ENCODE data around the gene HIBCH.

Gene HIBCH

GRCh38 chr2:190217616-190218015, 102.0 kb downstream of the HIBCH start:
- Histone ChIP-seq H3K4me2 (ENCODE audit: low read length) (no peak overlapping the region), H3K9ac (ENCODE audit: low read depth, low read length) (no peak overlapping the region), H3K4me3 (ENCODE audit: low read length) (no peak overlapping the region), H3K36me3 (ENCODE audit: insufficient read depth, low read length) (no peaks in the 10 kb centered on the region), H3K27me3 (ENCODE audit: control insufficient read depth, insufficient read depth, low read length) (no peaks in the 10 kb centered on the region), H3K9me3 (replicated peaks; ENCODE audit: low read length) (no peaks in the 10 kb centered on the region), H3K4me1 (ENCODE audit: control insufficient read depth, insufficient read depth, low read length) (peaks cover 10% of the 10 kb centered on the region)

GRCh38 chr2:190216829-190217228, 102.8 kb downstream of the HIBCH start:
- H3K9ac ChIP-seq (ENCODE audit: low read depth, low read length) = no peak overlapping the region
- H3K4me1 ChIP-seq (ENCODE audit: control insufficient read depth, insufficient read depth, low read length) = peaks cover 10% of the 10 kb centered on the region
- no peaks in the 10 kb centered on the region for H3K27me3 ChIP-seq (ENCODE audit: control insufficient read depth, insufficient read depth, low read length)
- H3K4me3 ChIP-seq (ENCODE audit: low read length) = no peak overlapping the region
- H3K4me2 ChIP-seq (ENCODE audit: low read length) = no peak overlapping the region
- no peaks in the 10 kb centered on the region for H3K36me3 ChIP-seq (ENCODE audit: insufficient read depth, low read length)
- H3K9me3 ChIP-seq (replicated peaks; ENCODE audit: low read length) = no peaks in the 10 kb centered on the region

- Histone ChIP-seq H3K27me3 (ENCODE audit: control insufficient read depth, insufficient read depth, low read length) (no peaks in the 10 kb centered on the region), H3K36me3 (ENCODE audit: insufficient read depth, low read length) (peaks cover 3% of the 10 kb centered on the region), H3K4me3 (ENCODE audit: low read length) (no peak overlapping the region), H3K9ac (ENCODE audit: low read depth, low read length) (no peak overlapping the region), H3K9me3 (replicated peaks; ENCODE audit: low read length) (no peaks in the 10 kb centered on the region), H3K4me1 (ENCODE audit: control insufficient read depth, insufficient read depth, low read length) (peaks cover 10% of the 10 kb centered on the region), H3K4me2 (ENCODE audit: low read length) (no peak overlapping the region)
Measured at GRCh38 chr2:190215620-190216019, 104.0 kb downstream of the HIBCH start.

- H3K9ac ChIP-seq (ENCODE audit: low read depth, low read length) = no peak overlapping the region
- peaks cover 3% of the 10 kb centered on the region for H3K36me3 ChIP-seq (ENCODE audit: insufficient read depth, low read length)
- H3K9me3 ChIP-seq (replicated peaks; ENCODE audit: low read length) = no peaks in the 10 kb centered on the region
- no peak overlapping the region for H3K4me2 ChIP-seq (ENCODE audit: low read length)
- H3K27me3 ChIP-seq (ENCODE audit: control insufficient read depth, insufficient read depth, low read length) = no peaks in the 10 kb centered on the region
- H3K4me3 ChIP-seq (ENCODE audit: low read length) = no peak overlapping the region
- peaks cover 10% of the 10 kb centered on the region for H3K4me1 ChIP-seq (ENCODE audit: control insufficient read depth, insufficient read depth, low read length)
Measured at GRCh38 chr2:190214426-190215194, 105.0 kb downstream of the HIBCH start.

GRCh38 chr2:190213441-190214335, 105.9 kb downstream of the HIBCH start:
- no peak overlapping the region for H3K4me2 ChIP-seq (ENCODE audit: low read length)
- peaks cover 3% of the 10 kb centered on the region for H3K36me3 ChIP-seq (ENCODE audit: insufficient read depth, low read length)
- H3K4me3 ChIP-seq (ENCODE audit: low read length) = no peak overlapping the region
- no peaks in the 10 kb centered on the region for H3K27me3 ChIP-seq (ENCODE audit: control insufficient read depth, insufficient read depth, low read length)
- H3K4me1 ChIP-seq (ENCODE audit: control insufficient read depth, insufficient read depth, low read length) = peaks cover 10% of the 10 kb centered on the region
- no peaks in the 10 kb centered on the region for H3K9me3 ChIP-seq (replicated peaks; ENCODE audit: low read length)
- no peak overlapping the region for H3K9ac ChIP-seq (ENCODE audit: low read depth, low read length)

GRCh38 chr2:190210471-190210870, 109.2 kb downstream of the HIBCH start:
- Histone ChIP-seq H3K9me3 (replicated peaks; ENCODE audit: low read length) (no peaks in the 10 kb centered on the region), H3K36me3 (ENCODE audit: insufficient read depth, low read length) (peaks cover 3% of the 10 kb centered on the region), H3K4me1 (ENCODE audit: control insufficient read depth, insufficient read depth, low read length) (peaks cover 10% of the 10 kb centered on the region), H3K4me2 (ENCODE audit: low read length) (no peak overlapping the region), H3K9ac (ENCODE audit: low read depth, low read length) (no peak overlapping the region), H3K27me3 (ENCODE audit: control insufficient read depth, insufficient read depth, low read length) (no peaks in the 10 kb centered on the region), H3K4me3 (ENCODE audit: low read length) (no peak overlapping the region)

- no peaks in the 10 kb centered on the region for H3K9me3 ChIP-seq (replicated peaks; ENCODE audit: low read length)
- H3K4me1 ChIP-seq (ENCODE audit: control insufficient read depth, insufficient read depth, low read length) = peaks cover 7% of the 10 kb centered on the region
- no peak overlapping the region for H3K4me2 ChIP-seq (ENCODE audit: low read length)
Measured at GRCh38 chr2:190209559-190209958, 110.1 kb downstream of the HIBCH start.

GRCh38 chr2:190207930-190208329, 111.7 kb downstream of the HIBCH start:
- Histone ChIP-seq H3K4me3 (ENCODE audit: low read length) (no peak overlapping the region), H3K4me2 (ENCODE audit: low read length) (no peak overlapping the region), H3K27me3 (ENCODE audit: control insufficient read depth, insufficient read depth, low read length) (no peaks in the 10 kb centered on the region), H3K9me3 (replicated peaks; ENCODE audit: low read length) (no peaks in the 10 kb centered on the region), H3K36me3 (ENCODE audit: insufficient read depth, low read length) (peaks cover 9% of the 10 kb centered on the region), H3K9ac (ENCODE audit: low read depth, low read length) (no peak overlapping the region), H3K4me1 (ENCODE audit: control insufficient read depth, insufficient read depth, low read length) (no peaks in the 10 kb centered on the region)

More at GRCh38 chr2:190209559-190209958, 110.1 kb downstream of the HIBCH start:
- H3K36me3 ChIP-seq (ENCODE audit: insufficient read depth, low read length) = peaks cover 3% of the 10 kb centered on the region
- no peak overlapping the region for H3K4me3 ChIP-seq (ENCODE audit: low read length)
- H3K27me3 ChIP-seq (ENCODE audit: control insufficient read depth, insufficient read depth, low read length) = no peaks in the 10 kb centered on the region
- no peak overlapping the region for H3K9ac ChIP-seq (ENCODE audit: low read depth, low read length)

GRCh38 chr2:190205657-190206056, 114.0 kb downstream of the HIBCH start:
- H3K4me1 ChIP-seq (ENCODE audit: control insufficient read depth, insufficient read depth, low read length) = no peaks in the 10 kb centered on the region
- H3K36me3 ChIP-seq (ENCODE audit: insufficient read depth, low read length) = peaks cover 9% of the 10 kb centered on the region
- H3K4me3 ChIP-seq (ENCODE audit: low read length) = no peak overlapping the region
- H3K4me2 ChIP-seq (ENCODE audit: low read length) = peak overlapping the region; percentile 33
- no peaks in the 10 kb centered on the region for H3K27me3 ChIP-seq (ENCODE audit: control insufficient read depth, insufficient read depth, low read length)
- no peak overlapping the region for H3K9ac ChIP-seq (ENCODE audit: low read depth, low read length)
- no peaks in the 10 kb centered on the region for H3K9me3 ChIP-seq (replicated peaks; ENCODE audit: low read length)

GRCh38 chr2:190202604-190203003, 117.0 kb downstream of the HIBCH start:
- no peak overlapping the region for H3K9ac ChIP-seq (ENCODE audit: low read depth, low read length)
- no peaks in the 10 kb centered on the region for H3K9me3 ChIP-seq (replicated peaks; ENCODE audit: low read length)
- peaks cover 14% of the 10 kb centered on the region for H3K36me3 ChIP-seq (ENCODE audit: insufficient read depth, low read length)
- no peaks in the 10 kb centered on the region for H3K27me3 ChIP-seq (ENCODE audit: control insufficient read depth, insufficient read depth, low read length)
- no peak overlapping the region for H3K4me3 ChIP-seq (ENCODE audit: low read length)
- no peaks in the 10 kb centered on the region for H3K4me1 ChIP-seq (ENCODE audit: control insufficient read depth, insufficient read depth, low read length)
- H3K4me2 ChIP-seq (ENCODE audit: low read length) = no peak overlapping the region

GRCh38 chr2:190202018-190202417, 117.6 kb downstream of the HIBCH start:
- Histone ChIP-seq H3K36me3 (ENCODE audit: insufficient read depth, low read length) (peaks cover 14% of the 10 kb centered on the region), H3K4me3 (ENCODE audit: low read length) (no peak overlapping the region), H3K9ac (ENCODE audit: low read depth, low read length) (no peak overlapping the region), H3K4me2 (ENCODE audit: low read length) (no peak overlapping the region), H3K27me3 (ENCODE audit: control insufficient read depth, insufficient read depth, low read length) (no peaks in the 10 kb centered on the region), H3K9me3 (replicated peaks; ENCODE audit: low read length) (no peaks in the 10 kb centered on the region), H3K4me1 (ENCODE audit: control insufficient read depth, insufficient read depth, low read length) (no peaks in the 10 kb centered on the region)
